T-helper 17 cell (primary cell): ENCODE measurements around the gene MTHFS. TPM values are rescaled to one million over a fixed set of nuclear protein-coding genes. Genes with fewer than 3 reads are reported as not detected.
"Not testable (repeated sequence)": the region's sequence is repeated elsewhere in the genome, so short reads cannot be mapped to it uniquely, and the experiment has no call there.

Experiments used
- ATAC-seq: fragments of 150-1000 bp; cut with Tn5 transposase; 2 replicates; pipeline ENCODE4 v1.10.0; 2021; ENCODE audit warnings: mild to moderate bottlenecking, moderate library complexity
- DNase-seq, 3 donors: peaks; one replicate each; pipeline versions ENCODE4 v3.0.0 to v3.0.0-alpha.2; 2020 to 2021
- H3K9me3 ChIP-seq: one replicate; pipeline ENCODE4 v1.7.0; 2013; ENCODE audit warnings: low read length, mild to moderate bottlenecking; ENCODE audit not compliant: control insufficient read depth, poor library complexity, severe bottlenecking
- H3K27ac Mint-ChIP-seq: one replicate; pipeline ENCODE4 v1.8.0; 2022; ENCODE audit warnings: mild to moderate bottlenecking, moderate library complexity, mixed read lengths
- H3K27me3 Mint-ChIP-seq: one replicate; pipeline ENCODE4 v1.8.0; 2022; ENCODE audit warnings: mixed read lengths
- H3K36me3 Mint-ChIP-seq: one replicate; pipeline ENCODE4 v1.8.0; 2022; ENCODE audit warnings: low read depth, mixed read lengths
- H3K4me1 Mint-ChIP-seq: one replicate; pipeline ENCODE4 v1.8.0; 2022; ENCODE audit warnings: mild to moderate bottlenecking, mixed read lengths
- H3K4me3 Mint-ChIP-seq: one replicate; pipeline ENCODE4 v1.8.0; 2022; ENCODE audit warnings: mild to moderate bottlenecking, moderate library complexity, mixed read lengths
- total RNA-seq, 4 donors: library from RNA in 2 of 4; stranded (reverse) in 2 of 4; gene quantifications; one replicate each; pipeline ENCODE4 v1.2.3 and lab custom pipeline; 2022 to 2026

Gene MTHFS
- total RNA-seq, 2 donors from 2014 or later = 14.3 to 17.1 TPM

- H3K4me1 Mint-ChIP-seq = peaks cover 7% of the 10 kb centered on the region
- ATAC-seq (no peak), DNase-seq (no peak)
- H3K27ac Mint-ChIP-seq = no peak overlapping the region
- H3K9me3 ChIP-seq = no peaks in the 10 kb centered on the region
- no peak overlapping the region for H3K4me3 Mint-ChIP-seq
- peaks cover 7% of the 10 kb centered on the region for H3K36me3 Mint-ChIP-seq
- no peaks in the 10 kb centered on the region for H3K27me3 Mint-ChIP-seq
Measured at GRCh38 chr15:79903144-79903543, 6.3 kb upstream of the MTHFS start.

- DNase-seq = no peak
- Mint-ChIP-seq H3K4me1 (peaks cover 11% of the 10 kb centered on the region), H3K36me3 (peaks cover 7% of the 10 kb centered on the region), H3K27ac (no peak overlapping the region), H3K4me3 (no peak overlapping the region), H3K27me3 (no peaks in the 10 kb centered on the region)
- ATAC-seq = no peak
- no peaks in the 10 kb centered on the region for H3K9me3 ChIP-seq
Measured at GRCh38 chr15:79901958-79902357, 5.1 kb upstream of the MTHFS start.

GRCh38 chr15:79900818-79901378, 4.1 kb upstream of the MTHFS start:
- not testable (repeated sequence) for ATAC-seq, H3K36me3 Mint-ChIP-seq, H3K9me3 ChIP-seq, H3K27ac Mint-ChIP-seq, DNase-seq, H3K4me3 Mint-ChIP-seq, H3K27me3 Mint-ChIP-seq
- H3K4me1 Mint-ChIP-seq = peaks cover 17% of the 10 kb centered on the region

- H3K27me3 Mint-ChIP-seq = no peaks in the 10 kb centered on the region
- no peaks in the 10 kb centered on the region for H3K9me3 ChIP-seq
- ATAC-seq = no peak
- H3K4me1 Mint-ChIP-seq = peaks cover 24% of the 10 kb centered on the region
- H3K36me3 Mint-ChIP-seq = peaks cover 7% of the 10 kb centered on the region
- H3K4me3 Mint-ChIP-seq = no peak overlapping the region
- DNase-seq = no peak
- H3K27ac Mint-ChIP-seq = no peak overlapping the region
Measured at GRCh38 chr15:79900087-79900486, 3.3 kb upstream of the MTHFS start.

GRCh38 chr15:79898786-79899185, 2.0 kb upstream of the MTHFS start:
- ATAC-seq, DNase-seq, H3K36me3 Mint-ChIP-seq, H3K9me3 ChIP-seq, H3K4me3 Mint-ChIP-seq, H3K27me3 Mint-ChIP-seq: not testable (repeated sequence)
- Mint-ChIP-seq H3K4me1 (peaks cover 30% of the 10 kb centered on the region), H3K27ac (peak overlapping the region; percentile 96)

- Mint-ChIP-seq H3K27ac (peak overlapping the region; percentile 96), H3K27me3 (no peaks in the 10 kb centered on the region), H3K4me1 (peaks cover 29% of the 10 kb centered on the region), H3K4me3 (no peak overlapping the region), H3K36me3 (peaks cover 4% of the 10 kb centered on the region)
- ATAC-seq = no peak
- no peaks in the 10 kb centered on the region for H3K9me3 ChIP-seq
- no peak for DNase-seq
Measured at GRCh38 chr15:79898369-79898768, 1.6 kb upstream of the MTHFS start.

- Mint-ChIP-seq H3K27ac (peak overlapping the region; percentile 96), H3K36me3 (peaks cover 4% of the 10 kb centered on the region), H3K27me3 (no peaks in the 10 kb centered on the region), H3K4me3 (peak overlapping the region; percentile 90), H3K4me1 (peaks cover 29% of the 10 kb centered on the region)
- no peak for ATAC-seq
- DNase-seq = no peak
- no peaks in the 10 kb centered on the region for H3K9me3 ChIP-seq
Measured at GRCh38 chr15:79897701-79898113, 893 bp upstream of the MTHFS start.

- Mint-ChIP-seq H3K27me3 (no peaks in the 10 kb centered on the region), H3K27ac (peak overlapping the region; percentile 96), H3K36me3 (peaks cover 3% of the 10 kb centered on the region), H3K4me1 (peaks cover 30% of the 10 kb centered on the region), H3K4me3 (peak overlapping the region; percentile 90)
- no peak for DNase-seq
- ATAC-seq = no peak
- H3K9me3 ChIP-seq = no peaks in the 10 kb centered on the region
Measured at GRCh38 chr15:79897380-79897678, 515 bp upstream of the MTHFS start.

GRCh38 chr15:79896131-79896633, 632 bp downstream of the MTHFS start:
- ATAC-seq (peak; percentile 37), DNase-seq (no peak)
- Mint-ChIP-seq H3K36me3 (no peaks in the 10 kb centered on the region), H3K27ac (peak overlapping the region; percentile 96), H3K27me3 (no peaks in the 10 kb centered on the region), H3K4me1 (peaks cover 32% of the 10 kb centered on the region), H3K4me3 (peak overlapping the region; percentile 90)
- H3K9me3 ChIP-seq = no peaks in the 10 kb centered on the region

- no peaks in the 10 kb centered on the region for H3K27me3 Mint-ChIP-seq
- H3K4me1 Mint-ChIP-seq = peaks cover 39% of the 10 kb centered on the region
- ATAC-seq (no peak), DNase-seq (no peak)
- peak overlapping the region; percentile 87 for H3K27ac Mint-ChIP-seq
- H3K4me3 Mint-ChIP-seq = no peak overlapping the region
- H3K36me3 Mint-ChIP-seq = peaks cover 20% of the 10 kb centered on the region
- no peaks in the 10 kb centered on the region for H3K9me3 ChIP-seq
Measured at GRCh38 chr15:79887054-79887930, 9.5 kb downstream of the MTHFS start.

- H3K4me1 Mint-ChIP-seq = peaks cover 35% of the 10 kb centered on the region
Measured at GRCh38 chr15:79886124-79886523, 10.7 kb downstream of the MTHFS start.

GRCh38 chr15:79884204-79884596, 12.6 kb downstream of the MTHFS start:
- Mint-ChIP-seq H3K36me3 (peaks cover 18% of the 10 kb centered on the region), H3K4me1 (peaks cover 27% of the 10 kb centered on the region), H3K27ac (no peak overlapping the region), H3K4me3 (no peak overlapping the region), H3K27me3 (no peaks in the 10 kb centered on the region)
- no peaks in the 10 kb centered on the region for H3K9me3 ChIP-seq
- no peak for ATAC-seq
- DNase-seq = no peak

More at GRCh38 chr15:79886124-79886523, 10.7 kb downstream of the MTHFS start:
- peak overlapping the region; percentile 8 for H3K27ac Mint-ChIP-seq
- peaks cover 21% of the 10 kb centered on the region for H3K36me3 Mint-ChIP-seq
- no peaks in the 10 kb centered on the region for H3K27me3 Mint-ChIP-seq
- DNase-seq (no peak), ATAC-seq (no peak)
- H3K4me3 Mint-ChIP-seq = no peak overlapping the region
- no peaks in the 10 kb centered on the region for H3K9me3 ChIP-seq

- H3K36me3 Mint-ChIP-seq = peaks cover 18% of the 10 kb centered on the region
- ATAC-seq (no peak), DNase-seq (no peak)
- no peak overlapping the region for H3K4me3 Mint-ChIP-seq
- H3K27ac Mint-ChIP-seq = no peak overlapping the region
- H3K9me3 ChIP-seq = peaks cover under 1% of the 10 kb centered on the region
- H3K27me3 Mint-ChIP-seq = no peaks in the 10 kb centered on the region
- H3K4me1 Mint-ChIP-seq = peaks cover 27% of the 10 kb centered on the region
Measured at GRCh38 chr15:79883579-79884203, 13.1 kb downstream of the MTHFS start.
